Endothelial cell of umbilical vein (primary cell): Measurements from ENCODE around the gene UNC5A. TPM values are rescaled to one million over a fixed set of nuclear protein-coding genes. Genes with fewer than 3 reads are reported as not detected.

Source experiments
- BruUV-seq: library from RNA; stranded (reverse); fragments of 400-500 nt; replicated peaks from 2 replicates; lab custom pipeline; 2021; lab: Mats Ljungman, UMichigan
- CTCF ChIA-PET: fragments of 300-600, 350-600 bp; sonication (Branson Sonifier 250); formaldehyde crosslinking; loops from one replicate; lab custom pipeline; 2021; ENCODE audit warnings: antibody characterized with exemption, inconsistent platforms; lab: Charles Lee
- POLR2A ChIA-PET: fragments of 300-600, 350-600 bp; sonication (Branson Sonifier 250); formaldehyde crosslinking; loops from one replicate; lab custom pipeline; 2021; ENCODE audit warnings: antibody characterized with exemption, inconsistent platforms; lab: Charles Lee
- DNase-seq: peaks from one replicate; pipeline ENCODE4 v3.0.0-alpha.2; 2011; ENCODE audit warnings: low read depth, low spot score
- FAIRE-seq: peaks from 2 replicates; lab custom pipeline; 2011; peaks lifted over from hg19 to GRCh38; lab: Jason Lieb, UNC
- H2AFZ ChIP-seq: 2 replicates; pipeline ENCODE4 v1.6.0; 2012; ENCODE audit warnings: low read depth, low read length, control low read depth, inconsistent platforms
- H3K27ac ChIP-seq: 2 replicates; pipeline ENCODE4 v1.5.1; 2011; ENCODE audit warnings: low read depth, mild to moderate bottlenecking, control low read depth, low read length, moderate library complexity; ENCODE audit not compliant: insufficient read depth
- H3K27me3 ChIP-seq, 2 experiments: 2 replicates each; pipeline versions ENCODE4 v1.6.0 to v1.6.1; 2011; ENCODE audit warnings: low read length in 2 of 2, mixed read lengths in 1 of 2; ENCODE audit not compliant: control insufficient read depth in 2 of 2, insufficient read depth in 2 of 2
- H3K36me3 ChIP-seq, 2 experiments: 2 replicates in 1 of 2; 3 replicates in 1 of 2; pipeline ENCODE4 v1.5.1; 2011; ENCODE audit warnings: low read length in 2 of 2, mild to moderate bottlenecking in 1 of 2, moderate library complexity in 1 of 2; ENCODE audit not compliant: control insufficient read depth in 2 of 2, insufficient read depth in 2 of 2; ENCODE audit errors: extremely low read depth in 1 of 2
- H3K4me1 ChIP-seq: 3 replicates; pipeline ENCODE4 v1.5.1; 2011; ENCODE audit warnings: mild to moderate bottlenecking, low read length; ENCODE audit not compliant: control insufficient read depth, insufficient read depth; ENCODE audit errors: extremely low read depth
- H3K4me2 ChIP-seq: 2 replicates; pipeline ENCODE4 v1.6.1; 2011; ENCODE audit warnings: low read length, control low read depth, mixed read lengths; ENCODE audit not compliant: insufficient read depth
- H3K4me3 ChIP-seq, 3 experiments: fragments of 200-600 bp in 1 of 3; sonication (generic), shearing (Covaris generic) in 1 of 3; replicated peaks in 1 of 3; 2 replicates each; pipeline ENCODE4 v1.5.1; 2011 to 2016; ENCODE audit warnings: control low read depth in 3 of 3, low read length in 3 of 3, mild to moderate bottlenecking in 2 of 3, inconsistent platforms in 1 of 3, low read depth in 1 of 3, moderate library complexity in 1 of 3; ENCODE audit not compliant: insufficient read depth in 1 of 3
- H3K79me2 ChIP-seq: 2 replicates; pipeline ENCODE4 v1.6.0; 2012; ENCODE audit warnings: low read length, inconsistent platforms; ENCODE audit not compliant: control insufficient read depth, insufficient read depth
- H3K9ac ChIP-seq: replicated peaks from 2 replicates; pipeline ENCODE3; 2011; ENCODE audit warnings: low read length, control low read depth; ENCODE audit not compliant: insufficient read depth; ENCODE audit errors: extremely low read depth
- H3K9me1 ChIP-seq: replicated peaks from 3 replicates; pipeline ENCODE4 v1.6.0; 2011; ENCODE audit warnings: mild to moderate bottlenecking, low read length; ENCODE audit not compliant: control insufficient read depth, insufficient read depth; ENCODE audit errors: extremely low read depth
- H3K9me3 ChIP-seq: replicated peaks from 2 replicates; pipeline ENCODE4 v1.5.1; 2012; ENCODE audit warnings: low read length, inconsistent platforms; ENCODE audit not compliant: control insufficient read depth, insufficient read depth
- H4K20me1 ChIP-seq: replicated peaks from 2 replicates; pipeline ENCODE3; 2011; ENCODE audit warnings: mild to moderate bottlenecking, low read length; ENCODE audit not compliant: control insufficient read depth, insufficient read depth; ENCODE audit errors: extremely low read depth
- EZH2 ChIP-seq: IDR thresholded peaks from 2 replicates; pipeline ENCODE4 v1.6.1; 2012; ENCODE audit warnings: borderline replicate concordance, low read depth, mild to moderate bottlenecking, moderate library complexity, low read length, inconsistent platforms; ENCODE audit not compliant: severe bottlenecking
- FOS ChIP-seq: IDR thresholded peaks from 2 replicates; pipeline ENCODE4 v1.6.1; 2011; ENCODE audit warnings: mild to moderate bottlenecking, low read length, moderate library complexity, borderline replicate concordance; ENCODE audit not compliant: insufficient read depth
- GATA2 ChIP-seq: IDR thresholded peaks from 2 replicates; pipeline ENCODE4 v1.7.0; 2011; ENCODE audit warnings: low read depth, mild to moderate bottlenecking, moderate library complexity, mixed read lengths, low read length; ENCODE audit not compliant: insufficient read length, insufficient read depth
- JUN ChIP-seq: IDR thresholded peaks from 2 replicates; pipeline ENCODE4 v1.6.1; 2011; ENCODE audit warnings: borderline replicate concordance, low read depth; ENCODE audit not compliant: insufficient read length, insufficient read depth
- MYC ChIP-seq: IDR thresholded peaks from one replicate; pipeline ENCODE4 v1.6.1; 2011; ENCODE audit warnings: mild to moderate bottlenecking, low read depth, low read length
- POLR2A ChIP-seq: IDR thresholded peaks from 2 replicates; pipeline ENCODE4 v1.6.1; 2012; ENCODE audit warnings: low read depth, mild to moderate bottlenecking, control low read depth, low read length
- POLR2AphosphoS5 ChIP-seq: IDR thresholded peaks from 2 replicates; pipeline ENCODE4 v1.6.1; 2012; ENCODE audit warnings: low read depth, mild to moderate bottlenecking, control low read depth, low read length, moderate library complexity; ENCODE audit not compliant: insufficient read depth
- dilution Hi-C: fragments of 300-500 bp; cut with MboI; formaldehyde crosslinking; loops from one replicate; pipeline ENCODE4 v1.15.0; 2019; ENCODE audit warnings: low sequenced_read_pairs; ENCODE audit not compliant: extremely low pct_ligation_motif_present
- intact Hi-C: fragments of 100-400 bp; cut with micrococcal nuclease; formaldehyde crosslinking; loops from one replicate; pipeline ENCODE4 v1.10.0; 2022
- polyA plus RNA-seq, 4 experiments: library from polyadenylated mRNA; depleted of rRNA in 3 of 4; stranded (reverse) in 3 of 4; unstranded in 1 of 4; fragments of >200 nt; gene quantifications; 2 replicates each; pipeline versions ENCODE4 v1.2.1 to v1.2.3, GENCODE V29; 2011 to 2012; ENCODE audit warnings: missing spikeins in 1 of 4
- total RNA-seq: library from RNA; stranded (reverse); gene quantifications from 2 replicates; pipeline ENCODE4 v1.2.3, GENCODE V29; 2021
- TF ChIP-seq, protein P1 (sequence below): IDR thresholded peaks from 2 replicates; pipeline ENCODE4 v1.6.1; 2011; ENCODE audit not compliant: insufficient read depth, insufficient read length
- TF ChIP-seq, protein P2 (sequence below), 2 donors: IDR thresholded peaks; 1 replicate in 1 of 2; 2 replicates in 1 of 2; pipeline ENCODE4 v1.5.1; 2011; ENCODE audit warnings: low read length in 2 of 2, mild to moderate bottlenecking in 2 of 2, moderate library complexity in 2 of 2, control low read depth in 1 of 2, inconsistent platforms in 1 of 2, low read depth in 1 of 2; ENCODE audit not compliant: insufficient read depth in 1 of 2; ENCODE audit errors: extremely low read depth in 1 of 2

The UNC5A gene
- total and polyA plus RNA-seq, 2 donors (not counting 3 experiments of a cell fraction or from before 2014, with no cell fraction given), result 0.08 to 0.22 TPM

DNA sequence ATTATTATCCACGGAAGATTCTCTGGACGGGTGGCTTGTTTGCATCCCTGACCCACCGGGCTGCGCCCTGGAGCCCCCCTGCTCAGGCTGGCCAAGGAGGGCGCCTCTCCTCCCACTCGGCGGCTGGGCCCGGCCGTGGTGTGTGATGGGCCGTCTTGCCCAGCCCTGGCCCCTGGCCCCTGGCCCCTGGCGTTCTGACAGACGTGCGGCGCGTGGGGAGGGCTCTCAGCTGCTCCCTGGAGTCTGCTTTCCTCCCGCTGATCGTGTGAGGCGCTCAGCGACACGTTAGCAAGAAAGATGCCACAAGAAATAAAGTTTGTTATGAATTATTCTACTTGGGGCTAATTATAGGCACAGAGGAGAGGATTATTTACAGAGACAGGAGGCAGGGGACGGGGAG is 33.3 kb downstream of the UNC5A start:
- Histone ChIP-seq H3K36me3 (no peaks in the 10 kb centered on the region), H3K9ac (no peak overlapping the region), H3K9me3 (no peaks in the 10 kb centered on the region), H3K4me1 (no peaks in the 10 kb centered on the region), H3K27me3 (no peaks in the 10 kb centered on the region), H4K20me1 (no peaks in the 10 kb centered on the region), H3K4me3 (no peak overlapping the region), H3K79me2 (no peaks in the 10 kb centered on the region), H3K9me1 (no peaks in the 10 kb centered on the region), H3K27ac (no peak overlapping the region), H2AFZ (no peak overlapping the region), H3K4me2 (no peak overlapping the region)
- ChIA-PET POLR2A (no interaction called here), CTCF (interaction anchor here (1.9 kb wide), 1 partner anchor 183 kb away, joined by 6 read pairs; no protein-coding TSS in a partner anchor)
- no TSS peak for BruUV-seq
- DNase-seq (no peak), FAIRE-seq (no peak)
- no peak for TF ChIP-seq MYC
- TF ChIP-seq GATA2, result no peak
- dilution Hi-C loops, result no loop called here
- intact Hi-C loops, result no loop called here

DNA sequence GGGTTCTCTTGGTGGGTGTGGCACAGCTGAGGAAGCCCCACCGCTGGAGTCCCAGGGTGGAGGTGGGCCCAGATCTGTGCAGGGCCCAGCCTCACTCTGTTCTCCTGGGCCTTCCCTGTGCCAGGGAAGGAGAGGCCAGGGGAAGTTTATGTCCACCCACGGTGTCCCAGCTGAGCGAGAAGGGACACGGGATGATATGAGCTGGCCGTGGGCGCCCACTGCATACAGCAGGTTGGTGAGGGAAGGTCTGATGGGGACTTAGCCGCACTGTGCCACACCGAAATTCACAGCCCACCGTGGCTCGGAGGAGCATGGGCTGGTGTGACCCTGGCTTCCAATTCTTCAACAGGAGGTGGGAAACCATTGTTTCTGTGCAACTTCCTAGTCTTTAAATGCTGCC is 33.9 kb downstream of the UNC5A start:
- no peak overlapping the region for H3K4me3 ChIP-seq
- H4K20me1 ChIP-seq, result no peaks in the 10 kb centered on the region
- H3K9me3 ChIP-seq, result no peaks in the 10 kb centered on the region
- H3K27me3 ChIP-seq, result no peaks in the 10 kb centered on the region
- no peak overlapping the region for H3K9ac ChIP-seq
- no peak overlapping the region for H3K27ac ChIP-seq
- DNase-seq (no peak), FAIRE-seq (no peak)
- POLR2A ChIA-PET, result no interaction called here
- no peaks in the 10 kb centered on the region for H3K9me1 ChIP-seq
- no TSS peak for BruUV-seq
- intact Hi-C loops, result no loop called here
- no peaks in the 10 kb centered on the region for H3K79me2 ChIP-seq
- CTCF ChIA-PET, result interaction anchor here (1.9 kb wide), 1 partner anchor 183 kb away, joined by 6 read pairs; no protein-coding TSS in a partner anchor
- no peak overlapping the region for H2AFZ ChIP-seq
- TF ChIP-seq JUN (no peak), POLR2A (no peak), MYC (no peak), GATA2 (no peak), EZH2 (no peak), POLR2AphosphoS5 (no peak), FOS (no peak)
- TF ChIP-seq, protein P1, sequence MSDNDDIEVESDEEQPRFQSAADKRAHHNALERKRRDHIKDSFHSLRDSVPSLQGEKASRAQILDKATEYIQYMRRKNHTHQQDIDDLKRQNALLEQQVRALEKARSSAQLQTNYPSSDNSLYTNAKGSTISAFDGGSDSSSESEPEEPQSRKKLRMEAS, result no peak
- TF ChIP-seq, protein P2, sequence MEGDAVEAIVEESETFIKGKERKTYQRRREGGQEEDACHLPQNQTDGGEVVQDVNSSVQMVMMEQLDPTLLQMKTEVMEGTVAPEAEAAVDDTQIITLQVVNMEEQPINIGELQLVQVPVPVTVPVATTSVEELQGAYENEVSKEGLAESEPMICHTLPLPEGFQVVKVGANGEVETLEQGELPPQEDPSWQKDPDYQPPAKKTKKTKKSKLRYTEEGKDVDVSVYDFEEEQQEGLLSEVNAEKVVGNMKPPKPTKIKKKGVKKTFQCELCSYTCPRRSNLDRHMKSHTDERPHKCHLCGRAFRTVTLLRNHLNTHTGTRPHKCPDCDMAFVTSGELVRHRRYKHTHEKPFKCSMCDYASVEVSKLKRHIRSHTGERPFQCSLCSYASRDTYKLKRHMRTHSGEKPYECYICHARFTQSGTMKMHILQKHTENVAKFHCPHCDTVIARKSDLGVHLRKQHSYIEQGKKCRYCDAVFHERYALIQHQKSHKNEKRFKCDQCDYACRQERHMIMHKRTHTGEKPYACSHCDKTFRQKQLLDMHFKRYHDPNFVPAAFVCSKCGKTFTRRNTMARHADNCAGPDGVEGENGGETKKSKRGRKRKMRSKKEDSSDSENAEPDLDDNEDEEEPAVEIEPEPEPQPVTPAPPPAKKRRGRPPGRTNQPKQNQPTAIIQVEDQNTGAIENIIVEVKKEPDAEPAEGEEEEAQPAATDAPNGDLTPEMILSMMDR (IDR thresholded peaks at IDR 0.05; ENCODE audit: extremely low read depth in 1 of 2, insufficient read depth in 1 of 2, low read depth in 1 of 2, low read length in 2 of 2), result no peak
- dilution Hi-C loops, result no loop called here
- no peaks in the 10 kb centered on the region for H3K4me1 ChIP-seq
- no peak overlapping the region for H3K4me2 ChIP-seq
- no peaks in the 10 kb centered on the region for H3K36me3 ChIP-seq
